IPS-20b (cell line): Measurements from ENCODE around the gene SPRR2B.
"Not testable (repeated sequence)": the region's sequence is repeated elsewhere in the genome, so short reads cannot be mapped to it uniquely, and the experiment has no call there.

ENCODE experiments used
- H3K27ac ChIP-seq: one replicate; pipeline ENCODE4 v1.5.1; 2013; ENCODE audit warnings: low read length
- H3K27me3 ChIP-seq: 2 replicates; pipeline ENCODE4 v1.6.1; 2013; ENCODE audit warnings: mild to moderate bottlenecking, low read length, inconsistent platforms; ENCODE audit not compliant: insufficient read depth
- H3K36me3 ChIP-seq: 2 replicates; pipeline ENCODE4 v1.6.1; 2013; ENCODE audit warnings: low read depth, mild to moderate bottlenecking, inconsistent platforms, low read length, moderate library complexity; ENCODE audit not compliant: insufficient read depth
- H3K4me1 ChIP-seq: 2 replicates; pipeline ENCODE4 v1.6.1; 2013; ENCODE audit warnings: mild to moderate bottlenecking, control low read depth, inconsistent platforms, low read length, moderate library complexity; ENCODE audit not compliant: insufficient read depth
- H3K4me3 ChIP-seq: 2 replicates; pipeline ENCODE4 v1.5.1; 2013; ENCODE audit warnings: mild to moderate bottlenecking, low read length, inconsistent platforms
- H3K9ac ChIP-seq: 2 replicates; pipeline ENCODE4 v1.6.1; 2013; ENCODE audit warnings: low read depth, mild to moderate bottlenecking, inconsistent platforms, low read length, moderate library complexity
- H3K9me3 ChIP-seq: 2 replicates; pipeline ENCODE4 v1.6.1; 2013; ENCODE audit warnings: mild to moderate bottlenecking, low read depth, low read length, inconsistent platforms; ENCODE audit not compliant: insufficient read depth

The SPRR2B gene

GRCh38 chr1:153072806-153073726 is 1.7 kb upstream of the SPRR2B start:
- H3K4me1 ChIP-seq: no peaks in the 10 kb centered on the region
- no peaks in the 10 kb centered on the region for H3K36me3 ChIP-seq
- no peaks in the 10 kb centered on the region for H3K27me3 ChIP-seq

GRCh38 chr1:153070243-153070642 is 1.2 kb downstream of the SPRR2B start:
- no peaks in the 10 kb centered on the region for H3K4me1 ChIP-seq
- H3K27me3 ChIP-seq: no peaks in the 10 kb centered on the region
- no peak overlapping the region for H3K27ac ChIP-seq
- no peaks in the 10 kb centered on the region for H3K36me3 ChIP-seq
- no peaks in the 10 kb centered on the region for H3K9me3 ChIP-seq
- no peak overlapping the region for H3K4me3 ChIP-seq
- H3K9ac ChIP-seq: no peak overlapping the region

More at GRCh38 chr1:153072806-153073726, 1.7 kb upstream of the SPRR2B start:
- Histone ChIP-seq H3K4me3 (no peak overlapping the region), H3K9me3 (no peaks in the 10 kb centered on the region), H3K27ac (no peak overlapping the region), H3K9ac (no peak overlapping the region)

- no peak overlapping the region for H3K4me3 ChIP-seq
- no peaks in the 10 kb centered on the region for H3K4me1 ChIP-seq
- no peak overlapping the region for H3K27ac ChIP-seq
- H3K9ac ChIP-seq: no peak overlapping the region
- H3K27me3 ChIP-seq: no peaks in the 10 kb centered on the region
- no peaks in the 10 kb centered on the region for H3K9me3 ChIP-seq
- no peaks in the 10 kb centered on the region for H3K36me3 ChIP-seq
Measured at GRCh38 chr1:153058826-153059784, 12.3 kb downstream of the SPRR2B start.

- H3K27me3 ChIP-seq: no peaks in the 10 kb centered on the region
- no peaks in the 10 kb centered on the region for H3K4me1 ChIP-seq
- no peak overlapping the region for H3K27ac ChIP-seq
- no peak overlapping the region for H3K9ac ChIP-seq
- H3K4me3 ChIP-seq: no peak overlapping the region
- H3K9me3 ChIP-seq: no peaks in the 10 kb centered on the region
- no peaks in the 10 kb centered on the region for H3K36me3 ChIP-seq
Measured at GRCh38 chr1:153058154-153058553, 13.3 kb downstream of the SPRR2B start.

- Histone ChIP-seq H3K9me3 (no peaks in the 10 kb centered on the region; the same call in 1 of the 2 replicates), H3K27me3 (no peaks in the 10 kb centered on the region), H3K27ac (no peak within 1 kb of the TSS), H3K4me1 (no peaks in the 10 kb centered on the region), H3K4me3 (no peak within 1 kb of the TSS), H3K9ac (no peak within 1 kb of the TSS), H3K36me3 (no peaks in the 10 kb centered on the region)
Measured at GRCh38 chr1:153057375-153057774, 14.0 kb downstream of the SPRR2B start, which contains the start of gene SPRR2A. SPRR2A (minus strand) TSS chr1:153057512; CDS start chr1:153056735, 777 bp downstream.

- H3K9me3 ChIP-seq, H3K27me3 ChIP-seq, H3K9ac ChIP-seq, H3K27ac ChIP-seq, H3K36me3 ChIP-seq, H3K4me1 ChIP-seq, H3K4me3 ChIP-seq: not testable (repeated sequence)
Measured at GRCh38 chr1:153056111-153056510, 15.3 kb downstream of the SPRR2B start.

GRCh38 chr1:153049211-153049610 is 22.2 kb downstream of the SPRR2B start:
- Histone ChIP-seq H3K27ac (no peak overlapping the region), H3K27me3 (no peaks in the 10 kb centered on the region), H3K36me3 (no peaks in the 10 kb centered on the region), H3K9ac (no peak overlapping the region), H3K4me1 (no peaks in the 10 kb centered on the region), H3K4me3 (no peak overlapping the region), H3K9me3 (no peaks in the 10 kb centered on the region; the same call in 1 of the 2 replicates)

DNA sequence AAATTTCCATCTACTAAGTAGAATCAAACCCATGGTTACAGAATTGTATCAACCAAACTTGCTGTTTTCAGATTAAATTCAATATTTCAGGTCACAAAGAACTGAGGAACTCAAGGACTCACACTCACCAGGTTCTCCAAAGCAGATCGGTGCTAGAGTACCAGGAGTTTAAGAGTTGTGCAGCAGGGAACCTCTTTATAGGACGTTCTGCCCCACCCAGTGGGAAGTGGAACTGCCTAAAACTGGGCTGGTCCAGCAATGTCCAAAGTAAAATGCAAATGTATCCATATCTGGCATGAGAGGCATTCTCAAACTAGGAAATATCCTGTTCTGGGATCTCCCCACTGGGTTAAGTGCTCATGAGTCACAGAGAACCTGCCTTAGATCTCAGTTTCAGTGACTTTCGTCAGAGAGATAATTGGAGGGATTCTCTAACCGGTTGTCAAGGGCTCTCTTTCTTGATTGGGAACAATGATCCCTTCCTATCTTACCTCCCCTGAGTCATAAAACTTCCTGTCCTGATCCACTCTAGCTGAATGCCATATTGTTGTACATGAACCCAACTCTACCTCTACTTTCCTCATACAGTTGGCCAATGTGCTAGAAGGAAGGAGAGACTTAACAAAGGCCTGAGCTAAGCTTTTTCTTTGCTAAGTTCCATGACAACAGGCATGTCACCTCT is 30.3 kb downstream of the SPRR2B start, which contains the start of gene SPRR2D:
Gene SPRR2D, minus strand, starts transcription at position 171 of the 682 bp plus-strand sequence. CDS start 774 bp downstream, outside the sequence.
- no peaks in the 10 kb centered on the region for H3K4me1 ChIP-seq
- H3K4me3 ChIP-seq: no peak within 1 kb of the TSS
- H3K36me3 ChIP-seq: no peaks in the 10 kb centered on the region
- H3K27me3 ChIP-seq: no peaks in the 10 kb centered on the region
- H3K9ac ChIP-seq: no peak within 1 kb of the TSS
- H3K9me3 ChIP-seq: no peaks in the 10 kb centered on the region
- no peak within 1 kb of the TSS for H3K27ac ChIP-seq

DNA sequence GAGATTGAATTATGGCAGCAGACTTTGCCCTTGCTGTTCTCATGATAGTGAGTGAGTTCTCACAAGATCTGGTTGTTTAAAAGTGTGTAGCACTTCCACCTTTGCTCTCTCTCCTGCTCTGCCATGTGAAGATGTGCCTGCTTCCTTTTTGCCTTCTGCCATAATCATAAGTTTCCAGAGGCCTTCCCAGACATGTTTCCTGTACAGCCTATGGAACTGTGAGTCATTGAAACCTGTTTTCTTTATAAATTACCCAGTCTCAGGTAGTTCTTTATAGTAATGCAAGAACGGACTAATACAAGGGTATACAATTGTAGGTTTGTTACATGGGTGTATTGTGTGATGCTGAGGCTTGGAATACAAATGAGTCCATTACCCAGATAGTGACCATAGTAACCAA is 36.2 kb downstream of the SPRR2B start:
- 0 out of 2 replicates have a peak, but pooled peaks cover 3% of the 10 kb centered on the region for H3K4me1 ChIP-seq
- H3K27ac ChIP-seq: no peak overlapping the region
- H3K36me3 ChIP-seq: no peaks in the 10 kb centered on the region
- no peak overlapping the region for H3K4me3 ChIP-seq
- no peaks in the 10 kb centered on the region for H3K27me3 ChIP-seq
- H3K9me3 ChIP-seq: no peaks in the 10 kb centered on the region
- H3K9ac ChIP-seq: no peak overlapping the region

GRCh38 chr1:153032677-153033308 is 38.6 kb downstream of the SPRR2B start:
- H3K4me1 ChIP-seq: 0 out of 2 replicates have a peak, but pooled peaks cover 3% of the 10 kb centered on the region
- no peak overlapping the region for H3K4me3 ChIP-seq
- H3K9me3 ChIP-seq: no peaks in the 10 kb centered on the region
- no peak overlapping the region for H3K27ac ChIP-seq
- no peak overlapping the region for H3K9ac ChIP-seq
- H3K36me3 ChIP-seq: no peaks in the 10 kb centered on the region
- no peaks in the 10 kb centered on the region for H3K27me3 ChIP-seq
